HCT116 (cell line): Measurements from ENCODE around the gene RNF175.

ENCODE experiments used
- CTCF ChIP-seq, 3 experiments: fragments of 200-600 bp in 1 of 3; sonication (generic) in 1 of 3; IDR thresholded peaks in 2 of 3; conservative IDR thresholded peaks in 1 of 3; 2 replicates each; pipeline ENCODE4 v1.5.1; 2012 to 2017; ENCODE audit warnings: low read depth in 2 of 3, low read length in 2 of 3, antibody characterized with exemption in 1 of 3, borderline replicate concordance in 1 of 3, control low read depth in 1 of 3, mild to moderate bottlenecking in 1 of 3, mixed read lengths in 1 of 3, mixed run types in 1 of 3, moderate library complexity in 1 of 3; ENCODE audit not compliant: insufficient read depth in 1 of 3
- EZH2 ChIP-seq: fragments of 200-600 bp; sonication (generic); IDR thresholded peaks from 2 replicates; pipeline ENCODE4 v1.6.1; 2017; ENCODE audit warnings: antibody characterized with exemption, mixed run types
- EZH2phosphoT487 ChIP-seq: fragments of 200-600 bp; IDR thresholded peaks from 2 replicates; pipeline ENCODE4 v1.6.1; 2018; ENCODE audit warnings: antibody characterized with exemption, borderline replicate concordance
- POLR2AphosphoS5 ChIP-seq: IDR thresholded peaks from 2 replicates; pipeline ENCODE4 v1.6.1; 2011; ENCODE audit warnings: mild to moderate bottlenecking, low read depth, low read length, moderate library complexity
- RAD21 ChIP-seq: IDR thresholded peaks from 2 replicates; pipeline ENCODE4 v1.6.1; 2012; ENCODE audit warnings: low read depth, mild to moderate bottlenecking
- REST ChIP-seq: IDR thresholded peaks from 2 replicates; pipeline ENCODE4 v1.6.1; 2012; ENCODE audit warnings: low read depth

- TF ChIP-seq CTCF (IDR thresholded peaks at IDR 0.05 in 2 of 3, conservative IDR thresholded peaks at IDR 0.05 in 1 of 3; ENCODE audit: borderline replicate concordance in 1 of 3, insufficient read depth in 1 of 3, low read depth in 2 of 3, low read length in 2 of 3) (no peak), EZH2 (no peak), POLR2AphosphoS5 (no peak), REST (no peak), EZH2phosphoT487 (no peak), RAD21 (no peak)
Observed at GRCh38 chr4:153748378-153748777, 11.4 kb downstream of the RNF175 start.
